Small intestine (tissue), 7 donors: ENCODE measurements around the gene ARL17B. TPM values are rescaled to one million over a fixed set of nuclear protein-coding genes. Genes with fewer than 3 reads are reported as not detected.
"Not testable (repeated sequence)": the region's sequence is repeated elsewhere in the genome, so short reads cannot be mapped to it uniquely, and the experiment has no call there.

Experiments used
- DNase-seq, 2 donors: peaks; one replicate each; pipeline versions ENCODE4 v3.0.0 to v3.0.0-alpha.2; 2013
- FAIRE-seq: peaks from 2 replicates; lab custom pipeline; 2012; peaks lifted over from hg19 to GRCh38; lab: Jason Lieb, UNC
- H3K27ac ChIP-seq, 3 donors: one replicate each; pipeline ENCODE4 v1.5.1; 2013; ENCODE audit warnings: low read length in 2 of 3, mild to moderate bottlenecking in 2 of 3, control low read depth in 1 of 3, inconsistent platforms in 1 of 3, low read depth in 1 of 3, moderate library complexity in 1 of 3
- H3K27me3 ChIP-seq, 3 donors: one replicate each; pipeline ENCODE4 v1.6.1; 2013; ENCODE audit warnings: low read length in 3 of 3, inconsistent platforms in 1 of 3; ENCODE audit not compliant: control insufficient read depth in 3 of 3, insufficient read depth in 3 of 3
- H3K36me3 ChIP-seq, 3 donors: one replicate each; pipeline ENCODE4 v1.6.1; 2013; ENCODE audit warnings: low read length in 3 of 3, inconsistent platforms in 1 of 3, low read depth in 1 of 3, mild to moderate bottlenecking in 1 of 3, moderate library complexity in 1 of 3; ENCODE audit not compliant: control insufficient read depth in 3 of 3, insufficient read depth in 2 of 3
- H3K4me1 ChIP-seq, 3 donors: one replicate each; pipeline ENCODE4 v1.6.1; 2013; ENCODE audit warnings: low read length in 2 of 3, inconsistent platforms in 1 of 3, low read depth in 1 of 3, mild to moderate bottlenecking in 1 of 3, moderate library complexity in 1 of 3; ENCODE audit not compliant: control insufficient read depth in 3 of 3, insufficient read depth in 2 of 3
- H3K4me3 ChIP-seq, 3 donors: one replicate each; pipeline ENCODE4 v1.5.1; 2013; ENCODE audit warnings: low read length in 3 of 3, control low read depth in 1 of 3, inconsistent platforms in 1 of 3, low read depth in 1 of 3, mild to moderate bottlenecking in 1 of 3, moderate library complexity in 1 of 3
- H3K9me3 ChIP-seq, 2 donors: one replicate each; pipeline ENCODE4 v1.6.1; 2013; ENCODE audit warnings: low read depth in 1 of 2, low read length in 1 of 2; ENCODE audit not compliant: control insufficient read depth in 2 of 2, insufficient read depth in 1 of 2
- WGBS, 3 donors: extraction: QIAGEN DNeasy Blood & Tissue Kit; methylation state at CpG; one replicate each; pipeline ENCODE4 v1.1.7; 2013; 5-methylcytosine and 5-hydroxymethylcytosine counted together
- polyA plus RNA-seq, 4 donors: library from polyadenylated mRNA; stranded (reverse) in 3 of 4; unstranded in 1 of 4; fragments of 200-250 nt in 3 of 4; fragments of 120-200 nt in 1 of 4; gene quantifications; one replicate each; pipeline versions ENCODE4 v1.2.1 to v1.2.3, GENCODE V29; 2013
- donor health status: healthy with polysubstance abuse.
- donor health status: control.
- donor health status: control.
- donor health status: Bipolar disorder and iron deficiency.
- donor health status: healthy.

Gene ARL17B
- polyA plus RNA-seq, 4 donors: 2.7 to 11.8 (median 4.8) TPM

DNA sequence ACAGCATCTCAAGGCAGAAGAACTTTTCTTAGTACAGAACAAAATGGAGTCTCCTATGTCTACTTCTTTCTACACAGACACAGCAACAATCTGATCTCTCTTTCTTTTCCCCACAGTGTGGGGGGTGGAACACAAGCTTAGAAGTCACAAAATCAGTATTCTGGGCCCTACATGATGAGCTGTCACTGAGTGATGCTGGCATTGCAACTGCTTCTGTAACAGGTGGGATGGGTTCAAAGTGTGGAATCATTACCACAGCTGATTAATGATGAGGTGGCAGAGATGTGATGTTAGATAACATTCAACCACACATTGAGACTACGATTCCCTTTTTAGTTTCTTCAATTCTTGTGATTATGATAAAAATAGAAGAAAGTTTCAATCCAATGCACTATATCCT lies 77.1 kb downstream of the ARL17B start:
- not testable (repeated sequence) for H3K9me3 ChIP-seq, H3K27me3 ChIP-seq, H3K36me3 ChIP-seq, H3K4me3 ChIP-seq, FAIRE-seq, DNase-seq, H3K4me1 ChIP-seq, H3K27ac ChIP-seq
- WGBS, 3 donors: 80 to 83% methylated on average over 1 of the region's 1 CpG; no CpG with 5 or more reads in 1 of the 3 donors

DNA sequence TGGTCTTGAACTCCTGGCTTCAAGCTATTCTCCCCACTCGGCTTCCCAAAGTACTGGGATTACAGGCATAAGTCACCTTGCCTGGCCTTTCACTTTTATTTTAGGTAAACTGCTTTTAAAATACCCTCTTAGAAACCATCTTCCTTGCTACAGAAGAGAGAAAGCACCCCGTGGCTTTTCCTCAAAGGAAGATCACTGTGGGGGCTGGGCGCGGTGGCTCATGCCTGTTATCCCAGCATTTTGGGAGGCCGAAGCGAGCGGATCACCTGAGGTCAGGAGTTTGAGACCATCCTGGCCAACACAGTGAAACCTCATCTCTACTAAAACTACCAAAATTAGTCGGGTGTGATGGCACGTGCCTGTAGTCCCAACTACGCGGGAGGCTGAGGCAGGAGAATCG lies 78.9 kb downstream of the ARL17B start:
- not testable (repeated sequence) for H3K36me3 ChIP-seq, H3K27me3 ChIP-seq, FAIRE-seq, H3K4me1 ChIP-seq, H3K4me3 ChIP-seq, H3K27ac ChIP-seq, H3K9me3 ChIP-seq, DNase-seq
- WGBS, 3 donors: 94 to 98% (median 95%) methylated on average over 12 of the region's 12 CpGs

DNA sequence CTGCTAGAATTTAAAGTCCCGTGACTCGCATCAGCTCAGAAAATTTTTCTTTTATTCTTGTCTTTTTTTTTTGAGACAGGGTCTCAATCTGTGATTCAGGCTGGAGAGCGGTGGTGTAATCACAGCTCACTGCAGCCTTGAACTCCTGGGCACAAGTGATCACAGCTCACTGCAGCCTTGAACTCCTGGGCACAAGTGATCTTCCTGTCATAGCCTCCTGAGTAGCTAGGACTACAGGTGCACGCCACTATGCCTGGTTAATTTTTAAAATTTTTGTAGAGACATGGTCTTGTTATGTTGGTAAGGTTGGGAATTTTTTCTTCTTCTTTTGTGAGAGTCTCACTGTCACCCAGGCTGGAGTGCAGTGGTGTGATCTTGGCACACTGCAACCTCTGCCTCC lies 80.2 kb downstream of the ARL17B start:
- H3K4me3 ChIP-seq, H3K27me3 ChIP-seq, H3K36me3 ChIP-seq, H3K4me1 ChIP-seq, FAIRE-seq, DNase-seq, H3K27ac ChIP-seq, H3K9me3 ChIP-seq: not testable (repeated sequence)
- WGBS, 3 donors: 85 to 93% (median 87%) methylated on average over 4 of the region's 4 CpGs

DNA sequence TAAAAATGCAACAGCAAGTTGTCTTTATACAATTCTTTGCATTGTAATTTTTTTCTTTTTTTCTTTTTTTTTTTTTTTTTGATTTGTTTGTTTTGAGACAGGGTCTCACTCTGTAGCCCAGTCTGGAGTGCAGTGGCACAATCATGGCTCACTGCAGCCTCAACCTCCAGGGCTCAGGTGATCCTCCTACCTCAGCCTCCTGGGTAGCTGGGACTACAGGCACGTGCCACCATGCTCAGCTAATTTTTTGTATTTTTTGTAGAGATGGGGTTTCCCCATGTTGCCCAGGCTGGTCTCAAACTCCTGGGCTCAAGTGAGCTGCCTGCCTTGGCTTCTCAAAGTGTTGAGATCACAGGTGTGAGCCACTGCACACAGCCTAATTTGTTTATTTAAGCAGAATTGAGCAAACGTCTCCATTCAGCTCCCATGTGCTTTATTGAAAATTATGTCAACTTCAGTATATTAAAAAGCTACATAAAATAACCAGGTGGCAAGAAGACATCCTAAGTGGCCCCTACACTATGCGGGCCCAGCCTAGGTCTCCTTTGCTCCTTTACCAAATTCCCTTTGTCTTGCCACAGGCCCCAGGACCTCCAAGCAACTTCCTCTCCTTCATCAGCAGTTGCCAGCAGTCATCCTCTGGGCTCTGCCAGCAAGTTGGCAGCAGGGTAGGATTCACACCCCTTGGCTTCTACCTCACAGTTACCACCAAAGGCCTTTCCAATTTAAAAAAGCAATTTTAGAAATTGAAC lies 84.7 kb downstream of the ARL17B start:
- not testable (repeated sequence) for FAIRE-seq, DNase-seq
- WGBS, 3 donors: 62 to 74% (median 71%) methylated on average over 3 of the region's 3 CpGs

DNA sequence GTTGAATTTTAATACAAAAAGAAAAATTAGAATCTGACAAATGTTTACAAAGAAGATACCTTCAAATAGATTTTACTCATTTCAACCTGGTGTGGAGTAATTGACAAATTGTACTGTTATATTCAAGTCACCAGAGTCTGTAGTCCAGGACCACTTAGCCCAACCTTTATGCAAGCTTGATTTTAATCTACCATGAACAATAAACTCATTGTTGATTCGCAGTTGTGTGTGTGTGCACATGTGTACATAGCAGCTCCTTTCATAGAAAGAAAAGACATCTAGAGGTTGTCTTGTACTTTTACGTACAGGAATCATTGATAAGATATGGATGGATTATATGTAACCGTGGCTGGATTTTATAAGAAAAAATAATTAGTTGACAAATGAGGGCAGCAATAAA lies 87.3 kb downstream of the ARL17B start:
- FAIRE-seq: no peak
- 23 to 66% (median 42%) methylated on average over 3 of the region's 3 CpGs for WGBS, 3 donors
- H3K27me3 ChIP-seq: peaks cover 0 to 2% (median 0%) of the 10 kb centered on the region in 3 donors

More for the DNA sequence above, 84.7 kb downstream of the ARL17B start:
- H3K4me1 ChIP-seq, H3K27me3 ChIP-seq, H3K4me3 ChIP-seq, H3K9me3 ChIP-seq, H3K36me3 ChIP-seq, H3K27ac ChIP-seq: not testable (repeated sequence)

DNA sequence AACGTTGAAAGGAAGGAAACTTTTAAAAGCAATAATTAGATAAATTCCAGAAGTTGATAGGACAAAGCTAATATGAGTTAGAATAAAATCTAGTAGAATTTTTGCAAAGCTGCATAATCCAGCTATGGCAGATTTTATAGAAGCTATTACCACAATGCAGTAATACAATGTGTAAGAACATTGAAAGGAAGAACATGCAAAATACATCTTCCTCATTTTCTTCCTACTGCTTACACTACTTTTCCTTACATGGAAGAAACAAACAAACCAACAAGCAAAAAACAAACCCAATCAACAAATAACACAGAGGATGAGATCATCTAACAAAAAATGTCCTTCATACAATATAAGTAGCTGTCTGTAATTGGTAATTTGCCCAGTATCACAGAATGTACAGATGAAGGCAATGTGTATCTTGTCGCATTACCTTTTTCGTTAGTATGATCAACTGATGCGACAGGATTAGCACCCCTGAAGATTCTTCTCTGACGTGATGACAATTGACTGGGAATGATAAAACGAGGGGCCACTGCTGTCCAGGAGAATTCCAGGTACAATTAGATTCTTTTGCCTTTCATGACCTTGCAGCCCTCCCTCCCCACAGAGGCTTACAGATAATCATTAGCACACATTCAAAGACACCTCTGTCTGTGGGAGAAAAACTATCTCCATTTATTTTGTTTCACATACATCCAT lies 87.9 kb downstream of the ARL17B start:
- peaks cover 0 to 2% (median 0%) of the 10 kb centered on the region in 3 donors for H3K27me3 ChIP-seq
- no peaks in the 10 kb centered on the region for H3K4me1 ChIP-seq
- FAIRE-seq (no peak), DNase-seq (no peak)
- H3K4me3 ChIP-seq: no peak overlapping the region
- no peak overlapping the region for H3K27ac ChIP-seq
- WGBS, 3 donors: 69 to 77% (median 71%) methylated on average over 6 of the region's 6 CpGs
- no peaks in the 10 kb centered on the region for H3K36me3 ChIP-seq
- no peaks in the 10 kb centered on the region for H3K9me3 ChIP-seq

More for the DNA sequence above, 87.3 kb downstream of the ARL17B start:
- H3K9me3 ChIP-seq: no peaks in the 10 kb centered on the region
- no peaks in the 10 kb centered on the region for H3K4me1 ChIP-seq
- H3K27ac ChIP-seq: no peak overlapping the region
- no peak for DNase-seq
- H3K36me3 ChIP-seq: no peaks in the 10 kb centered on the region
- H3K4me3 ChIP-seq: no peak overlapping the region

DNA sequence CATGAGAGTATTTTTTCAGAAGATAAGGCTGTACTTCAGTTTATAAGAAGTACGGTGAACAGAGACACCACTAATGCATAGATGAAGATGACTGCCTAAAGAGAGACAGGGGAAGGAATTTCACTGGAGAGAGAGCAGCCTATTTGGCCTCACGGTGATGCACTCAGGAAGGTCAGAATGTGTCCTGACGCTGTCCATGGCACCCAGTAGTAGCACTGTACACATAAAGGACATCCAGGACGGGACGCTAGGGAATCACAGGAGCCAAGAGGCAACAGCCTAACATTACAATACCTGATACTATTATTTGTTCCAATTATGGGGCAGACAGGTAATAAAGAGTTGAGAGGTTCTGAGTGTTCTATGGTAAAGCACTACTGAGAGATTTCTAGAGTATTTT lies 91.5 kb downstream of the ARL17B start:
- Histone ChIP-seq H3K27me3 (peaks cover 0 to 2% (median 0%) of the 10 kb centered on the region in 3 donors), H3K27ac (no peak overlapping the region), H3K4me3 (no peak overlapping the region), H3K4me1 (peaks cover 0 to 13% (median 0%) of the 10 kb centered on the region in 3 donors), H3K36me3 (no peaks in the 10 kb centered on the region), H3K9me3 (no peaks in the 10 kb centered on the region)
- no peak for DNase-seq
- FAIRE-seq: no peak
- WGBS, 3 donors: 20 to 55% (median 41%) methylated on average over 5 of the region's 5 CpGs

DNA sequence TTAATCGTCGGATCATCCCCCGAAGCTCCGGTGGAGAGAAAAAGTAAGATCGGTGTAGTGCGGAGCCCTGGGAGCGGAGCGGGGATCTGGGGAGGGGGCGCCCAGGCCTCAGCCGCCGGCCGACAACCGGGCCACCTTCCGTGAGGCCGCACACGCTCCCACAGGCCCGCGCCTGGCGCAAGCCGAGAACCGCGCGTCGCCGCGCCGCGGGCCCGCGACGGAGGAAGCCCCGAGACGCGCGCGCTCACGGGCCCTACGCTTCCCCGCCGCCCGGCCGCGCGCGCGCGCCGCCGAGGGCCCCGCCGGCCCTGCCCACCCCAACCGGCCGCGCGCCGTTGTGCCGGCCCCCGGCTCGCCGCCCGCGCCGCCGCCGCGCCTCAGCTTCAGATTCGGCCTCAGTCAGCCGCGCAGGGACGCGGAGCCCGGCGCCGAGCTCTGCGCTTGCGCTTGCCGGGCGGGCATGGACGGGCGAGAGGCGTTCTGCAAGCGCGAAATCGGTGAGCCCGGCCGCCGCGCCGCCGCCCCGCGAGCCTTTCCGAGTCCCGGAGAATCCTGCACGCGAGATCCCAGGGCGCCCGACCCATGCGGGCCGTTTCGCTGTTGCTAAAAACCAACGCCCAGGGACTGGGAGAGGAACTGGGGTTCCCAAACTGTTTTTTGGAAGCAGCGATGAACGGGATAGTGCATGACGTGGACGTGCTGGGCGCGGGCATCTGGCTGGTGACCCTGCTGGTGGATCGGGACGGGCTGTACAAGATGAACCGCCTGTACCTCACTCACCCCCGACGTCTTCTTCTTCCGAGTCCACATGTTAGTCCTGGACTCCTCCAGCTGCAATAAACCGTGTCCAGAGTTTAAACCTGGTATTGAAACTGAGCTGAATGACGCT lies 94.7 kb downstream of the ARL17B start:
- FAIRE-seq: no peak
- H3K36me3 ChIP-seq: no peaks in the 10 kb centered on the region
- WGBS, 3 donors: 1% methylated on average over 57 to 116 of the region's 116 CpGs
- peak; percentile 85 to 94 for DNase-seq
- H3K4me3 ChIP-seq: peak overlapping the region; percentile 58 to 76 (median 66)
- H3K9me3 ChIP-seq: no peaks in the 10 kb centered on the region
- H3K27ac ChIP-seq: peak overlapping the region; percentile 85 to 96 (median 91)
- peaks cover 0 to 2% (median 0%) of the 10 kb centered on the region in 3 donors for H3K27me3 ChIP-seq
- H3K4me1 ChIP-seq: peaks cover 0 to 13% (median 0%) of the 10 kb centered on the region in 3 donors
